DMS79 (cell line): ENCODE results near the gene USP10.
A peak's percentile ranks its signal among the peaks of the same experiment; 100 is the strongest.

Experiments used
- DNase-seq: peaks from one replicate; lab custom pipeline; 2025; lab: John Stamatoyannopoulos, UW

The USP10 gene, protein sequence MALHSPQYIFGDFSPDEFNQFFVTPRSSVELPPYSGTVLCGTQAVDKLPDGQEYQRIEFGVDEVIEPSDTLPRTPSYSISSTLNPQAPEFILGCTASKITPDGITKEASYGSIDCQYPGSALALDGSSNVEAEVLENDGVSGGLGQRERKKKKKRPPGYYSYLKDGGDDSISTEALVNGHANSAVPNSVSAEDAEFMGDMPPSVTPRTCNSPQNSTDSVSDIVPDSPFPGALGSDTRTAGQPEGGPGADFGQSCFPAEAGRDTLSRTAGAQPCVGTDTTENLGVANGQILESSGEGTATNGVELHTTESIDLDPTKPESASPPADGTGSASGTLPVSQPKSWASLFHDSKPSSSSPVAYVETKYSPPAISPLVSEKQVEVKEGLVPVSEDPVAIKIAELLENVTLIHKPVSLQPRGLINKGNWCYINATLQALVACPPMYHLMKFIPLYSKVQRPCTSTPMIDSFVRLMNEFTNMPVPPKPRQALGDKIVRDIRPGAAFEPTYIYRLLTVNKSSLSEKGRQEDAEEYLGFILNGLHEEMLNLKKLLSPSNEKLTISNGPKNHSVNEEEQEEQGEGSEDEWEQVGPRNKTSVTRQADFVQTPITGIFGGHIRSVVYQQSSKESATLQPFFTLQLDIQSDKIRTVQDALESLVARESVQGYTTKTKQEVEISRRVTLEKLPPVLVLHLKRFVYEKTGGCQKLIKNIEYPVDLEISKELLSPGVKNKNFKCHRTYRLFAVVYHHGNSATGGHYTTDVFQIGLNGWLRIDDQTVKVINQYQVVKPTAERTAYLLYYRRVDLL

DNA sequence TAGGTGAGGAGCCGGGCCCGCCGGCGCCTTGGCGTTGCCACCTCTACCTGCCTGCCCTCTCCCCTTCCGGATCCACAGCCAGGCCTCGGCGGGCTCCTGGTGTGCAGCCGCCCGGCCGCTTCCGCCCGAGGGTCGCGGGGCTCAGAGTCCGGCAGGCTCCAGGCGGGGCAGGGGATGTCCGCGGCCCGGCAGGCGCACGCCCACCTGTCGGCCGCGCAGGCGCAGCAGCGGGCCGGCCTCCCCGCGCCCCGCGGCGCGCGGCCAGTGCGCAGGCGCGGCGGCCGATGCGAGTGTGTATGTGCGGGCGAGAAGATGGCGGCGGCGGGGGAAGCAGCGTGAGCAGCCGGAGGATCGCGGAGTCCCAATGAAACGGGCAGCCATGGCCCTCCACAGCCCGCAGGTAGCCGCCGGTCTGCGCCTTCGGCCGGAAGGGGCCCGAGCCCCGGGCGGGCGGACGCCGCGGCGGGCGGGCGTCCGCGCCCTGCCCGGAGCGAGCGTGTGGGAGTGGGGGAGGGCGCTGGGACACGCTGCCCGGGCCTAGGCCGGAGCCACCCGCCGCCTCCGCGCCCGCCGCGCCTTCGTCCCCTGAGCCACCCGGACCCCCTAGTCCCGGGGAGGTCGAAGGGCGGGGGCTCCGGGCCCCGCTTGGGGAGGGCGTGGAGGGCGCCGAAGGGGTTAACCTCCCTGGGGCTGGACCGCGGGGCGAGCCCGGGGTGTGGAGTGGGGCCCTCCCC lies at the start of gene USP10:
USP10 (plus strand) TSS at position 289 of the 734 bp plus-strand sequence; CDS start at position 380, 91 bp downstream.
- DNase-seq = peak; percentile 19

DNA sequence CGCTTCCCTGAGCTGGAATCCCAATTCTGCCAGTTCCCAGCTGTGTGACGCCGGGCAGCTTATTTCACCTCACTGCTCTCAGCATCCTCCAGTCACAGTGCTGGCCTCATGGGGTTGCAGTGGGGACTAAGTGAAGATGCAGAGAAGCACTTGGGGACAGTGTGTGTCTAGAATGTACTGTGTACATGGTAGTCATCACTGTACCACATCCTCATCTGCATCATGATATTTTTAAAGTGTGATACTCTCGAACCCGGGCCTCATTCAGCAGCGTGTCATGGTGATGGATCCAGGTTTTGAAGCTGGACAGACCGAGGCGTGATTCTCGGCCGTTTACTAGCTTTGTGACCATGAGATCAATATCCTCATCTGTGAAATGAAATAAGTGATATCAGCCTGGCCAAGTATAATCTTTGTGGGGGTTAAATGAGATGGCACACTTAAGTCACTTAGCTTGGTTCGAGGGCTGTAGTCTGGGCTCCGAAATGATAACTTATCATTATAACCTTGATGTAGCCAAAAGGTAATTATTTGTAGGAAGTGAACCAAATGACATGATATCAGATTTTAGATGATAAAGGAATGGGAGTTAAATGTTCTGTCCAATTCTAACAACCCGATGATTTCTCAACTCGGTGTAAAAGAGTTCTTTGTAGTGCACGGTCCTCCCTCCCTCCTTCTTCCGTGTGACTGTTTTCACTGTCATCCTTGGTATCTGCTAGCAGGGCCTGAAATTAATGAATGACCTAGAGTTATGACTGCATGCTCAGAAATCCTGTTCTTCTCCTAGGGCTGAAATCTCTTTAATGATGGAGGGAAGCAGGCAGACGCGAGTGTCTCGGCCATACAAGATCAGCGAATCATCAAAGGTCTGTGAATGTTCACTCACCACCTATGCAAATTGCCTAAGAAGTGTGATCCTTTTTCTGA lies 49.5 kb upstream of the USP10 start:
- DNase-seq = no peak

DNA sequence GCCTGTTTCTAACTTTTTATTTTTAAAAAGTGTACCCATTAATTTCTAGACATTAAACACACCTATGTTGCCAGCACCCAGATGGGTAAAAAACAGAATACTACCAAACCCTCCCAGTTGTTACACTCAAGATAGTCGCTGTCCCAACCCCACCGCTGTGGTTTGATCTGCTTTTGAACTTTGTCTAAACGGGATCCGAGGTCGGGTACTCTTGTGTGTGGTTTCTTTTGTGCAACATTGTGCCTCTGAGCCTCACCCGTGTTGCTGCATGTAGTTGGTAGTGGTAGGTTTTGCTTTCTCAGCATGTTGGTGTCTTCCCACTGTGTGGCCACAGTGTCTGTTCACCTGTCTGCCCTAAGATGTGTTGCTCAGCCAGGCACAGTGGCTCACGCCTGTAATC lies 47.2 kb upstream of the USP10 start:
- DNase-seq = no peak

DNA sequence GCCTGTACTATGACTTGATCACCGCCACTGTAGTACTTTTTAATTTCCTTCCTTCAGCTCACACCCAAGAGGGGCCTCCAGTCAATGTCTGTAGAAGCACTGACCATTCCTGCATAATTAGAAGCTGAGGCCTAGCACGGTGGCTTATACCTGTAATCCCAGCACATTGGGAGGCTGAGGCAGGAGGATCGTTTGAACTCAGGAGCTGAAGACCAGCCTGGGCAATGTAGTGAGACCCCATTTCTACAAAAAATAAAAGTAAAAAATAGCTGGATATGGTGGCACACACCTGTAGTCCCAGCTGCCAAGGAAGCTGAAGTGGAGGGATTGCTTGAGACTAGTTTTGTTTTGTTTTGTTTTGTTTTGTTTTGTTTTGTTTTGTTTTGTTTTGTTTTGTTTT lies 45.6 kb upstream of the USP10 start:
- no peak for DNase-seq

DNA sequence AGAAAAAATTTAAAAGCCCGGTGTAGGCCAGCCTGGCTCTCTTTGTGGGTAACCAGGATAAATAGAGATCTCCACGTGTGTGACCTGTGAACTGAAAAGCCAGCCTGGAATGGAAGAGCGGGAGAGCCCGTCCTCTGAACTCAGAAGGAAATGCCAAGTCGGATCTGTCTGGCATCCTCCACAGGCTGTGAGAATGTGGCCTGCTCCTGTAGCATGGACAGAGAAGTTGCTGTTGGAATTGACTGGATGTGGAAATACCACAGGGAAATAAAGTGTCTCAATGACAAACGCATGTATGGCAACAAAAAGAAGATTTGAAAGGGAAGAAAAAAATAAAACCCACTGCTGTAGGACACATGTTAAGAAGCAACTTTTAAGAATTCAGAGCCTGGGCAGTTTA lies 44.8 kb upstream of the USP10 start:
- no peak for DNase-seq

DNA sequence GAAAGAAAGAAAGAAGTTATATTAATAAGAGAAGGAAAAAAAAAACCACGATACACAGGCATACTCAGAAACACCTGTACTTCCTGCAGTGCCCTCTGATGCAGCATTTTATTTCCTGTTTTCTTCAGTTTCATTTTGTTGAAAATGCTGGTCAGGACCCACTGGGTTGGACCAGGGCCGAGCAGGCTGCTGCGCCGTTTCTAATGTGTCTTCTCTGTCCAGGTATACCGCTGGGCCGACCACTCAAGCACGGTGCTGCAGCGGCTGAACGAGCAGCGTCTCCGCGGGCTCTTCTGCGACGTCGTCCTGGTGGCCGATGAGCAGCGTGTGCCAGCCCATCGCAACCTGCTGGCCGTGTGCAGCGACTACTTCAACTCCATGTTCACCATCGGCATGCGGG lies 43.2 kb upstream of the USP10 start:
- DNase-seq = no peak

DNA sequence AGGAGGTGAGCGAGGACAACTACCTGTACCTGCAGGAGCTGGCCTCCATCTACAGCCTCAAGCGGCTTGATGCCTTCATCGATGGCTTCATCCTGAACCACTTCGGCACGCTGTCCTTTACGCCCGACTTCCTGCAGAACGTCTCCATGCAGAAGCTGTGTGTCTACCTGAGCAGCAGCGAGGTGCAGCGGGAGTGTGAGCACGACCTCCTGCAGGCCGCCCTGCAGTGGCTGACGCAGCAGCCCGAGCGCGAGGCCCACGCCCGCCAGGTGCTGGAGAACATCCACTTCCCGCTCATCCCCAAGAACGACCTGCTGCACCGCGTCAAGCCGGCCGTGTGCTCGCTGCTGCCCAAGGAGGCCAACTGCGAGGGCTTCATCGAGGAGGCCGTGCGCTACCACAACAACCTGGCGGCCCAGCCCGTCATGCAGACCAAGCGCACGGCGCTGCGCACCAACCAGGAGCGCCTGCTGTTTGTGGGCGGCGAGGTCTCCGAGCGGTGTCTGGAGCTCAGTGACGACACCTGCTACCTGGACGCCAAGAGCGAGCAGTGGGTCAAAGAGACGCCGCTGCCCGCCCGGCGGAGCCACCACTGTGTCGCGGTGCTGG lies 42.5 kb upstream of the USP10 start:
- no peak for DNase-seq

DNA sequence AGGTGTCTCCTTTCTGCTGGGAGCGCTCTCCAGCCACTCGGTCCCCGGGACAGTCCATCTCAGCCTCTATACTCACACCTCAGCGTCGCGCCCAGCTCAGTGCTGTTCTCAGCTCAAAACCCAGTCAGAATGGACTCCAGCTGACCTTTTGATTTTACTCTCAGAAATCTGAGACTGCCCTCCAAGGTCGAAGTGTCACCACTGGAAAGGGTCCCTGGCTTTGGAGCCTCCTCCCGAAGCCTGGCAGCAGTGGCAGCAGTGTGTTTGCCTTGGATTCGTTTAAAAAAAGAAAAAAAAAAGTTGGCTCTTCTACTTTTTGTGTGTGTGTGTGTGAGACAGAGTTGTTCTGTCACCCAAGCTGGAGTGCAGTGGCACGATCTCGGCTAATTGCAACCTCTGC lies 41.1 kb upstream of the USP10 start:
- DNase-seq = no peak

DNA sequence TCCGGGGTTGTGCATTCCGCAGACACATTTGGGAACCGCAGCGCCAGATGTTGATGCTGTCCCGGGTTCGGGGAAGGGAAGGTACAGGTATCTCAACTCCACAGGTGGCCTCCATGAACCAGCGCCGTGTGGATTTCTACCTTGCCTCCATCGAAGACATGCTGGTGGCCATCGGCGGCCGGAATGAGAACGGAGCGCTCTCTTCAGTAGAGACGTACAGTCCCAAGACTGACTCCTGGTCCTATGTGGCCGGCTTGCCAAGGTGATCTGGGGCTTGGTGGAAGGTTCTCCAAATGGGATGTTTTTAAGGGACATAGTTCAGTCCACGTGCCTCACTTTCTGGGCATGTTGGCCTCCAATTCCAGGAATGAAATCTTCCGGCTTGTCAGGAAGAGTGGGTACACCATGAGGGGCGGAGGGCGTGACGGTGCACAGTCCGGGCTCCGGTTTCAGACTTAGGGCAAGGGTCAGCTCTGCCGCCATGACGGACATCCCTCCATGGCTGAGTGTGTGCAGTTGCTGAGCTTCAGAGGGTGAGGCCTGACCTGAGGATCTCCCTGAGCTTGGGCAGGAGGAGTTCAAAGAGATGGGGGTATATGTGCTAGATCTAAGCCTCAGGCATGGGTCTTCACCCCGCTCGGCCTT lies 40.0 kb upstream of the USP10 start:
- DNase-seq = no peak

DNA sequence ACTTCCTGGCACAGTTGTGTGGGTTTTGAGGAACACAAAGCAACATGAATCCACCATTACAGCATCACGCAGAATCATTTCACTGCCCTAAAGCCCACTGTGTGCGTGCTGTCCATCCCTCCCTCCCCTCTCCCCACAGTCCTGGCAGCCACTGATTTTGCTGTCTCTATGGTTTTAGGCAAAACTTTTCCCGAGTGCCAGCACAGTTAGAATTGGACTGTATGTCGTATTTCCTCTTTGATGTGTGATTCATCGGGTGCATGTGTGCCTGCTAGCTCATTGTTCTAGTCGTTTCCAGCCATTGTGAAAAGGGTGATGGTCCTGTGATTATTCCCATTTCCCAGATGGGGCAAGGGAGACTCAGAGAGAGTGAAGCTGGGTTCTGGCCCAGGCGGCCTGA lies 38.8 kb upstream of the USP10 start:
- no peak for DNase-seq

DNA sequence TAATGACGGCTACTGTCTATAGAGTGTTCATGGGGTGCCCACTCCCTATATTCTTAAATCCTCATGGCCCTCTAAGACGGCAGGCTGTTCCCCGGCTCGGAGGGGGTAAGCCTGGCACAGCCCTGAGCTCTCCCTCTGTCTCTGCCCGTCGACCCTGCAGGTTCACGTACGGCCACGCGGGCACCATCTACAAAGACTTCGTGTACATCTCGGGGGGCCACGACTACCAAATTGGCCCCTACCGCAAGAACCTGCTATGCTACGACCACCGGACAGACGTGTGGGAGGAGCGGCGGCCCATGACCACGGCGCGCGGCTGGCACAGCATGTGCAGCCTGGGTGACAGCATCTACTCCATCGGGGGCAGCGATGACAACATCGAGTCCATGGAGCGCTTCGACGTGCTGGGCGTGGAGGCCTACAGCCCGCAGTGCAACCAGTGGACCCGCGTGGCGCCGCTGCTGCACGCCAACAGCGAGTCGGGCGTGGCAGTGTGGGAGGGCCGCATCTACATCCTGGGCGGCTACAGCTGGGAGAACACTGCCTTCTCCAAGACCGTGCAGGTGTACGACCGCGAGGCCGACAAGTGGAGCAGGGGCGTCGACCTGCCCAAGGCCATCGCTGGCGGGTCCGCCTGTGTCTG lies 38.3 kb upstream of the USP10 start:
- DNase-seq = no peak

DNA sequence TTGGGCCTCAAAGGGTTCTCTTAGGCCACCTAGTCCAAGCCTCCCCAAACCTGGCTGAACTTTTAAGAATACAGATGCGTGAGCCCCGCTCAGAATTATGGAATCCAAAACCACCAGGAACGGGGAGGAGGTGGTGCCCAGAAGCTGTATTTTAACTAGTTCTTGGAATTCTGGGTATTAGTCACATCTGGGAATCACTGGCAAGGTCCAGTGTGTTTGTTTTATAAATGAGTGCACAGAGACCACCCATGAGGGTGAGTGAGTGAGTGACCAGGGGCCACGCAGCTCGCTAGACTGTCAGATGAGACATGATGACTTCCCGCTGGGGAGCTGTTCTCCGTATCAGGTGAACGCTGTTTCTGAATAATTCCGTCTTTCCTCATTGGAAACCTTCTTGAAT lies 37.3 kb upstream of the USP10 start:
- DNase-seq = no peak

DNA sequence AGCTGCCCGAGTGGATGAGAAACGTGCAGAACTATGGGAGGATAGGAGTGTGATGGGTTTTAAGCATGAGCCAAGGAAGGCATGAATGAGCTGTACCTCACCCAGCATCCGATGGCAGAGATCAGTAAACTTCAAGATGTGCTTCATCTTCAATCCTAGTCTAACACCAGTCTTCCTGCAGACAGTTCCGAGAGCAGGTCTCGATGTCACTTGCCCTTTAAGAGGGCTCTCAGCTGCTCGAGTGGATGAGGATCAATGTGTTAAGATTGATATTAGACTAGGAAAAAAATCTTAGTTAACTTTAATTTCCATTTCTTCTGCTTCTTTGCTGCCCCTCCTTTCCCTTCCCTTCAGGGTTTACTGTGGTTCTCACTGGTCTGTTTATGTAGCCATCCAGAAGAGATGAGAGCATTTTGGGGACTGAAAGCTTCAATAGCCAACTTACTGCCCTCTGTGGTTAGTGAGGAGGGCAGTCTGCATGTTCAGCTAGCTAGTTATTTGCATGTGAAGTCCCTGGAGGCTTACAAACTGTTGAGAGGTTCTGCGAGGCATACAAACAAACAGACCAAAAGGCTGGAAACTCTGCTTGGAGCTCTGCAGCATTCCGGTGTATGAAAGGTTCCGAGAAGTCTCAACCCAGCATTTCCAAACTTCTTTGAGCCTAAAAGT lies 36.2 kb upstream of the USP10 start:
- peak; percentile 64 for DNase-seq

DNA sequence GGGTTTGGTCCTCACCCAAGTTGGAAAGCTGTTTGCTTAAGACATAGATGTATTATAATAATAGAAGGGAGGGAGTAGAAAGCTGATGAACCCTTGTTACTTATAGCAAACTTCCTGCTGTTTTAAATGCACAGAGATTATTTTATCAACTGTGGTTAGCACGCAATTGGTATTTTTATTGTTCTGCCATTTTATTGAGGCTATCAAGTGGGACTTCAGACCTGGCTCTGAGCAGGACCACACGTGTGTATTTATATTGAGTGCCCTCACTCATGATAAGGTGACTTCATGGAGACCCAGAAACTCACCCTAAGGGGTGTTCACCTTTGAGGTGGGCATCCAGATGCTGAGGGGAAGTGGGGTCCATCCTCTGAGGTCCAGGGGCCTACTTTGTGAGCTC lies 34.4 kb upstream of the USP10 start:
- DNase-seq = no peak

DNA sequence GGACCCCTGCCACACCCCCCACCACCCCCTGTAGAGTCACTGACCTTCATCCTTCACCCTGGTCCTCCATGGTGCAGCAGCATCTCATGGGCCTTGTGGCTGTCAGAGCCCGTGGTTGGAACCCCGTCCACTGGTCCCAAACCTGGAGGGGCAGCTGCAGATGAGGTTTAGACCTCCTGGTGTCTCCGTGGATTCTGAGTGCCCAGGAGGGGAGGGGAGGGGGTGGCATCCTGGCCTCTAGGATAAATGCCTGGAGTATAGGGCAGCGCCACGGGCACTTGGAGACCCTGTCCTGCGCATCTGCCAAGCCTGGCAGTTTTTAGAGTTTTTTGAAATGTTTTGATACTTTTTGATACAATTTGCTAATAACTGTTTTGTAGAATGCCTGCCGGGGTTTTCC lies 34.0 kb upstream of the USP10 start:
- no peak for DNase-seq

DNA sequence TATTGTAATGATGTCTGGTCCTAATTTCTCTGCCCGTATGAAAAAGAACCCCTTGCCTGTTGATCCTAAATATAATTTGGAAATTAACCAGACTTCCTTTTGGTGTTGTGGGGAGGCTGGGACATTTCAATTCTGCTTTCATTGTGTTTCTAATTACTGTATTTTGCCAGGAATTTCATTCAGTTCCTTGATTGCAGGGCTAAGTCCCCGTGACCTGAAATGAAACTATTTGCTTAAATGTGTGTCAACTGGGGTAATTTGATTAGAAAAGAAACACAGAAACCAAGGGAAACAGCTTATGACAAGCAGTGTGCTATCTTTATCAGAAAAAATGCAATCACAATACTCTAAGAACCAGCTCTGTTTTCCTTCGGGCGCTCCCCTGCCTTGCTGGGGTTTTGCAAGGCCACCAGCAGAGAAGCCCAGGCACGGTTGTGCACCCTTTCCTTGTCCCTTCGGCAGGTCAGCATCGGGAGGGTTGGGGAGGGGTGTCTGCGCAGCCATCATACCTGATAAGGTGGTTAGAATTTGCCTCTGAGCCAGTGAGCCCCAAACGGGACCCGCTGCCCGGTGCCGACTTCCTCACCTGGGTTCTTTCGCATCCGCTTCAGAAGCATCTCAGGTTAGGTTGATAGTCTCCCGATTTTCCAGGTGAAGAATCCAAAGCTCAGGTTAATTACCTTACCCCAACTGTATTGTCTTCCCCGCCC lies 32.0 kb upstream of the USP10 start:
- no peak for DNase-seq

DNA sequence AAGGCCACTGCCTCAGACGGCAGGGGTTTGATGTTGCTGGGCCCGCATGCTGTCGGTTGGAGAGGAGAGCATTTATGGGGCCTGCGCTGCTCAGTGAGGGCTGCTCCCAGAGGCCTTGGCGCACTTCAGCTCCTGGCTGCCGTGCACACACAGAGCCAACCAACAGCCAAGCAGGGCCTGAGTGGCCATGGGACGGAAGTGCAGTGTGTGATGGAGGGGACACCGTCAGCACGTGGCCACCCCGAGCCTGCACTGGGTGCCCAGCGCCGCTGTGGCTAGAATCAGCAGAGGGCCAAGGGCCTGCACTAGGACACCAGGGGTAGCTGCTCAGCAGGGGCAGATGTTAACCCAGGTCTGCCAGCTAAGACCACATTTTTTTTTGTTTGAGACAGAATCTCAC lies 29.7 kb upstream of the USP10 start:
- no peak for DNase-seq

DNA sequence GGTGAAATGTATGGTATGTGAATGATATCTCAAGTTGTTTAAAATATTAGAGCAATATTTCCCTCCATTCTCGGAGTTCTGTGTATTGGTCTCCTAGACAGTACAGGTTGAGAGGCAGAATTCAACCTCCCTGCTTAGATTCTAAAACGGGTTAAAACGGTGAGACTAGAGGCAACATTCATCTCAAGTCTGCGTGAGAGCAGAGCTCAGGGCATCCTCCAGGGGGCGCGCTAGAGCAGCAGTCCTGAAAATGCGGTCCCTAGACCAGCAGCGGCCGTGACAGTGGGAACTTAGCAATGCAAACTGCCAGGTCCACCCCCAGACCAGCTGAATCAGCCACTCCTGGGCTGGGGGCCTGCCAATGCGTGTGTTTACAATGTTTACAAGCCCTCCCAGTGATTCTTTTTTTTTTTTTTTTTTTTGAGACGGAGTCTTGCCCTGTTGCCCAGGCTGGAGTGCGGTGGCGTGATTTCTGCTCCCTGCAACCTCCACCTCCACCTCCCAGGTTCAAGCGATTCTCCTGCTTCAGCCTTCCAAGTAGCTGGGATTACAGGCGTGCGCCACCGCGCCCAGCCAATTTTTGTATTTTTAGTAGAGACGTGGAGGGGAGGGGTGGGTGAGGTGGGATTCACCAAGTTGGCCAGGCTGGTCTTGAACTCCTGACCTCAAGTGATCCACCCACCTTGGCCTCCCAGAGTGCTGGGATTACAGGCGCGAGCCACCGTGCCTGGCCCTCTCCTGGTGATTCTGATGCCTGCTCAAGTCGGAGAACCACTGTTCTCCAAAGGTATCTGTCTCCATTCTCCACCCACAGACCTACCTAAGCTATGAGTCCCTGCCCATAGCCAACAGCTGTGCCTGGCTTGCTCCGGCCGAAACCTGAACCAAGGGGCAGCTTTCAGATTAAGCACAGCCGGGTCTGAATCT lies 27.3 kb upstream of the USP10 start:
- DNase-seq = no peak
